Activated CD4-positive, alpha-beta memory T cell treated with anti-CD3 and anti-CD28 coated beads, Interleukin-2, amount 10 ng/mL, durations not matched to agents 7 days and 5 days (primary cell): ENCODE results near the gene CCL20. TPM values are rescaled to one million over a fixed set of nuclear protein-coding genes. Genes with fewer than 3 reads are reported as not detected.
"Not testable (repeated sequence)": the region's sequence is repeated elsewhere in the genome, so short reads cannot be mapped to it uniquely, and the experiment has no call there.

Source experiments
- CTCF ChIA-PET: fragments of 350-600 bp; sonication (Branson Sonifier 250); formaldehyde crosslinking; loops from one replicate; lab custom pipeline; 2021; ENCODE audit warnings: antibody characterized with exemption, inconsistent platforms; lab: Charles Lee
- POLR2A ChIA-PET: fragments of 350-600 bp; sonication (Branson Sonifier 250); formaldehyde crosslinking; loops from one replicate; lab custom pipeline; 2021; ENCODE audit warnings: antibody characterized with exemption; lab: Charles Lee
- DNase-seq: peaks from one replicate; pipeline ENCODE4 v3.0.0-alpha.2; 2020
- H3K27ac Mint-ChIP-seq: one replicate; pipeline ENCODE4 v1.8.0; 2021; ENCODE audit warnings: mild to moderate bottlenecking, mixed read lengths
- H3K27me3 Mint-ChIP-seq: one replicate; pipeline ENCODE4 v1.8.0; 2021; ENCODE audit warnings: mixed read lengths
- H3K36me3 Mint-ChIP-seq: one replicate; pipeline ENCODE4 v1.8.0; 2021; ENCODE audit warnings: low read depth, mixed read lengths
- H3K4me1 Mint-ChIP-seq: one replicate; pipeline ENCODE4 v1.8.0; 2021; ENCODE audit warnings: mixed read lengths
- H3K4me3 Mint-ChIP-seq: one replicate; pipeline ENCODE4 v1.8.0; 2021; ENCODE audit warnings: mild to moderate bottlenecking, mixed read lengths
- H3K9me3 Mint-ChIP-seq: one replicate; pipeline ENCODE4 v1.8.0; 2021; ENCODE audit warnings: mixed read lengths
- total RNA-seq, 2 experiments: library from RNA; stranded (reverse); gene quantifications; one replicate each; pipeline ENCODE4 v1.2.3, GENCODE V29; 2021

Gene CCL20
- total RNA-seq, 2 experiments from 2014 or later = 3.6 to 4.7 TPM

- no peaks in the 10 kb centered on the region for H3K36me3 Mint-ChIP-seq
- H3K4me3 Mint-ChIP-seq = no peak overlapping the region
- H3K9me3 Mint-ChIP-seq = no peaks in the 10 kb centered on the region
- H3K27ac Mint-ChIP-seq = peak overlapping the region; percentile 68
- peaks cover 11% of the 10 kb centered on the region for H3K4me1 Mint-ChIP-seq
- peak; percentile 39 for DNase-seq
- ChIA-PET POLR2A (no interaction called here), CTCF (interaction anchor here (1.1 kb wide), 1 partner anchor 42 kb away, joined by 3 read pairs; no protein-coding TSS in a partner anchor)
- H3K27me3 Mint-ChIP-seq = peaks cover 5% of the 10 kb centered on the region
Measured at GRCh38 chr2:227826019-227826521, 12.4 kb downstream of the CCL20 start.

- DNase-seq = no peak
- Mint-ChIP-seq H3K4me3 (no peak overlapping the region), H3K27me3 (peaks cover 5% of the 10 kb centered on the region), H3K36me3 (no peaks in the 10 kb centered on the region), H3K4me1 (peaks cover 11% of the 10 kb centered on the region), H3K27ac (peak overlapping the region; percentile 68), H3K9me3 (no peaks in the 10 kb centered on the region)
- ChIA-PET CTCF (interaction anchor here (1.1 kb wide), 1 partner anchor 42 kb away, joined by 3 read pairs; no protein-coding TSS in a partner anchor), POLR2A (no interaction called here)
Measured at GRCh38 chr2:227826563-227826962, 12.9 kb downstream of the CCL20 start.

GRCh38 chr2:227827143-227827542 is 13.5 kb downstream of the CCL20 start:
- ChIA-PET POLR2A (no interaction called here), CTCF (no interaction called here)
- H3K27me3 Mint-ChIP-seq = peaks cover 5% of the 10 kb centered on the region
- H3K27ac Mint-ChIP-seq = peak overlapping the region; percentile 68
- DNase-seq = no peak
- peaks cover 11% of the 10 kb centered on the region for H3K4me1 Mint-ChIP-seq
- no peaks in the 10 kb centered on the region for H3K9me3 Mint-ChIP-seq
- H3K4me3 Mint-ChIP-seq = no peak overlapping the region
- H3K36me3 Mint-ChIP-seq = no peaks in the 10 kb centered on the region

GRCh38 chr2:227828477-227828912 is 14.9 kb downstream of the CCL20 start:
- no peak overlapping the region for H3K27ac Mint-ChIP-seq

GRCh38 chr2:227829337-227829736 is 15.7 kb downstream of the CCL20 start:
- POLR2A ChIA-PET = no interaction called here

More at GRCh38 chr2:227828477-227828912, 14.9 kb downstream of the CCL20 start:
- H3K9me3 Mint-ChIP-seq = no peaks in the 10 kb centered on the region
- ChIA-PET CTCF (no interaction called here), POLR2A (no interaction called here)
- H3K4me3 Mint-ChIP-seq = no peak overlapping the region
- no peak for DNase-seq
- peaks cover 11% of the 10 kb centered on the region for H3K4me1 Mint-ChIP-seq
- H3K27me3 Mint-ChIP-seq = peaks cover 2% of the 10 kb centered on the region
- H3K36me3 Mint-ChIP-seq = no peaks in the 10 kb centered on the region

GRCh38 chr2:227834423-227834822 is 20.8 kb downstream of the CCL20 start:
- Mint-ChIP-seq H3K4me1 (no peaks in the 10 kb centered on the region), H3K36me3 (no peaks in the 10 kb centered on the region), H3K27ac (no peak overlapping the region), H3K4me3 (no peak overlapping the region), H3K9me3 (peaks cover 2% of the 10 kb centered on the region), H3K27me3 (peaks cover 7% of the 10 kb centered on the region)
- ChIA-PET CTCF (no interaction called here), POLR2A (no interaction called here)
- no peak for DNase-seq

More at GRCh38 chr2:227829337-227829736, 15.7 kb downstream of the CCL20 start:
- no peaks in the 10 kb centered on the region for H3K9me3 Mint-ChIP-seq
- H3K4me1 Mint-ChIP-seq = peaks cover 11% of the 10 kb centered on the region
- H3K36me3 Mint-ChIP-seq = no peaks in the 10 kb centered on the region
- no peak overlapping the region for H3K4me3 Mint-ChIP-seq
- DNase-seq = no peak
- no peak overlapping the region for H3K27ac Mint-ChIP-seq
- peaks cover 2% of the 10 kb centered on the region for H3K27me3 Mint-ChIP-seq
- CTCF ChIA-PET = no interaction called here

GRCh38 chr2:227834916-227835650 is 21.4 kb downstream of the CCL20 start:
- ChIA-PET CTCF (no interaction called here), POLR2A (no interaction called here)
- Mint-ChIP-seq H3K36me3 (no peaks in the 10 kb centered on the region), H3K4me3 (no peak overlapping the region), H3K4me1 (peaks cover 3% of the 10 kb centered on the region), H3K27ac (no peak overlapping the region), H3K27me3 (peaks cover 5% of the 10 kb centered on the region), H3K9me3 (peaks cover 2% of the 10 kb centered on the region)
- no peak for DNase-seq

GRCh38 chr2:227839339-227840129 is 25.9 kb downstream of the CCL20 start:
- DNase-seq, H3K27ac Mint-ChIP-seq, H3K9me3 Mint-ChIP-seq, POLR2A ChIA-PET, H3K27me3 Mint-ChIP-seq, H3K4me3 Mint-ChIP-seq, H3K4me1 Mint-ChIP-seq, H3K36me3 Mint-ChIP-seq, CTCF ChIA-PET: not testable (repeated sequence)

- Mint-ChIP-seq H3K27ac (peak overlapping the region; percentile 65), H3K4me1 (peaks cover 25% of the 10 kb centered on the region), H3K36me3 (peaks cover 3% of the 10 kb centered on the region), H3K27me3 (no peaks in the 10 kb centered on the region), H3K9me3 (no peaks in the 10 kb centered on the region), H3K4me3 (peak overlapping the region; percentile 58)
- ChIA-PET POLR2A (interaction anchor here (1.0 to 1.4 kb wide), 2 partner anchors 14 to 27 kb away, joined by 3 read pairs; no protein-coding TSS in a partner anchor), CTCF (no interaction called here)
- no peak for DNase-seq
Measured at GRCh38 chr2:227846831-227847230, 33.2 kb downstream of the CCL20 start.

- Mint-ChIP-seq H3K9me3 (no peaks in the 10 kb centered on the region), H3K27ac (peak overlapping the region; percentile 84), H3K4me3 (peak overlapping the region; percentile 73), H3K4me1 (peaks cover 25% of the 10 kb centered on the region), H3K36me3 (peaks cover 3% of the 10 kb centered on the region), H3K27me3 (no peaks in the 10 kb centered on the region)
- CTCF ChIA-PET = no interaction called here
- DNase-seq = no peak
- POLR2A ChIA-PET = no interaction called here
Measured at GRCh38 chr2:227848146-227848545, 34.5 kb downstream of the CCL20 start.

GRCh38 chr2:227848586-227848985 is 34.9 kb downstream of the CCL20 start:
- H3K36me3 Mint-ChIP-seq = peaks cover 3% of the 10 kb centered on the region
- no peaks in the 10 kb centered on the region for H3K27me3 Mint-ChIP-seq
- no peak for DNase-seq
- H3K27ac Mint-ChIP-seq = peak overlapping the region; percentile 84
- CTCF ChIA-PET = no interaction called here
- no peaks in the 10 kb centered on the region for H3K9me3 Mint-ChIP-seq
- H3K4me1 Mint-ChIP-seq = peaks cover 25% of the 10 kb centered on the region
- H3K4me3 Mint-ChIP-seq = peak overlapping the region; percentile 73
- POLR2A ChIA-PET = no interaction called here

- no peak overlapping the region for H3K4me3 Mint-ChIP-seq
- peaks cover 3% of the 10 kb centered on the region for H3K36me3 Mint-ChIP-seq
- H3K9me3 Mint-ChIP-seq = no peaks in the 10 kb centered on the region
- peaks cover 25% of the 10 kb centered on the region for H3K4me1 Mint-ChIP-seq
- no peaks in the 10 kb centered on the region for H3K27me3 Mint-ChIP-seq
- POLR2A ChIA-PET = no interaction called here
- DNase-seq = no peak
- CTCF ChIA-PET = no interaction called here
- H3K27ac Mint-ChIP-seq = peak overlapping the region; percentile 42
Measured at GRCh38 chr2:227849906-227850305, 36.3 kb downstream of the CCL20 start.

GRCh38 chr2:227853204-227853629 is 39.6 kb downstream of the CCL20 start:
- H3K36me3 Mint-ChIP-seq = no peaks in the 10 kb centered on the region
- H3K4me1 Mint-ChIP-seq = peaks cover 14% of the 10 kb centered on the region
- DNase-seq = no peak
- no peaks in the 10 kb centered on the region for H3K27me3 Mint-ChIP-seq
- H3K27ac Mint-ChIP-seq = no peak overlapping the region
- ChIA-PET POLR2A (no interaction called here), CTCF (interaction anchor here (0.6 to 1.6 kb wide), 2 partner anchors 9 to 34 kb away, joined by 3 to 7 read pairs; no protein-coding TSS in a partner anchor)
- H3K4me3 Mint-ChIP-seq = no peak overlapping the region
- H3K9me3 Mint-ChIP-seq = no peaks in the 10 kb centered on the region
